Measurements from ENCODE around the gene SLC44A4.

DNA sequence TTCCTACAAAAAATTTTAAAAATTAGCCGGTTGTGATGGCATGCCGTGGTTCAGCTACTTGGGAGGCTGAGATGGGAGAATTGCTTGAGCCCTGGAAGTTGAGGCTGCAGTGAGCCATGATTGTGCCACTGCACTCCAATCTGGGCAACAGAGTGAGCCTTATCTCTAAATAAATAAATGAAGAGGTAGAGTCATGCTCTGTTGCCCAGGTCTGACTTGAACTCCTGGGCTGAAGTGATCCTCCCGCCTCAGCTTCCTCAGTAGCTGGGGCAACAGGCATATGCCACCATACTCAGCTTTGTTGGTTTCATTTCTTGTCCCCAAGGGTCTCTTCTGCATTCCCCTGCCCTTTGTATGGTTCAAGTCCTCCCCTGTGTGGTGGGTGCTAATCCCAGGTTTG is 34.3 kb downstream of the SLC44A4 start:
- TF ChIP-seq, protein P1, sequence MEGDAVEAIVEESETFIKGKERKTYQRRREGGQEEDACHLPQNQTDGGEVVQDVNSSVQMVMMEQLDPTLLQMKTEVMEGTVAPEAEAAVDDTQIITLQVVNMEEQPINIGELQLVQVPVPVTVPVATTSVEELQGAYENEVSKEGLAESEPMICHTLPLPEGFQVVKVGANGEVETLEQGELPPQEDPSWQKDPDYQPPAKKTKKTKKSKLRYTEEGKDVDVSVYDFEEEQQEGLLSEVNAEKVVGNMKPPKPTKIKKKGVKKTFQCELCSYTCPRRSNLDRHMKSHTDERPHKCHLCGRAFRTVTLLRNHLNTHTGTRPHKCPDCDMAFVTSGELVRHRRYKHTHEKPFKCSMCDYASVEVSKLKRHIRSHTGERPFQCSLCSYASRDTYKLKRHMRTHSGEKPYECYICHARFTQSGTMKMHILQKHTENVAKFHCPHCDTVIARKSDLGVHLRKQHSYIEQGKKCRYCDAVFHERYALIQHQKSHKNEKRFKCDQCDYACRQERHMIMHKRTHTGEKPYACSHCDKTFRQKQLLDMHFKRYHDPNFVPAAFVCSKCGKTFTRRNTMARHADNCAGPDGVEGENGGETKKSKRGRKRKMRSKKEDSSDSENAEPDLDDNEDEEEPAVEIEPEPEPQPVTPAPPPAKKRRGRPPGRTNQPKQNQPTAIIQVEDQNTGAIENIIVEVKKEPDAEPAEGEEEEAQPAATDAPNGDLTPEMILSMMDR (optimal IDR thresholded peaks at IDR 0.05 in 1 of 3, IDR thresholded peaks at IDR 0.05 in 1 of 3, conservative IDR thresholded peaks at IDR 0.05 in 1 of 3; ENCODE audit: extremely low read depth in 1 of 3, insufficient read depth in 2 of 3, low read length in 3 of 3) = no peak
- TF ChIP-seq EZH2 (IDR thresholded peaks at IDR 0.05; ENCODE audit: low read length) = no peak
